Measurements from ENCODE around the gene ANK3.

ANK3 gene

DNA sequence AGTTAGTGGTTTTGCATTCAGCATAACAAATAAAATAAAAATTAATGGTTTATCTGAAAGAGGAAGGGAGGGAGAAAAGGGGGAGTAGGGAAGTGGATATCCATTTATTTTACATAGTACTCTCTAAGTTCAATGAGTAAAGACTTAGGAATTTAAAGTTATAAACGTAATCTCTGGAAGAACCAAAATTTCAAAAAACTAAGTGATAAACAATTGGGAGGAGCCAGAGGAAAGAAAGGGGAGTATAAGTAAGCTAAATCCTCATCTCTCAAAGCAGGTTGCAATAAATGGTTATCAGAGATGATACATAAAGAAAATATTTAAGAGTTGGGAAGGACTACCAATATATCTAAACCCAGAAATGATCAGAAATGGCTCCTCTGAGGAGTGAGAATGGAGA, 46.4 kb downstream of the ANK3 start:
- DNase-seq (ENCODE audit: low read depth, low spot score), result no peak

DNA sequence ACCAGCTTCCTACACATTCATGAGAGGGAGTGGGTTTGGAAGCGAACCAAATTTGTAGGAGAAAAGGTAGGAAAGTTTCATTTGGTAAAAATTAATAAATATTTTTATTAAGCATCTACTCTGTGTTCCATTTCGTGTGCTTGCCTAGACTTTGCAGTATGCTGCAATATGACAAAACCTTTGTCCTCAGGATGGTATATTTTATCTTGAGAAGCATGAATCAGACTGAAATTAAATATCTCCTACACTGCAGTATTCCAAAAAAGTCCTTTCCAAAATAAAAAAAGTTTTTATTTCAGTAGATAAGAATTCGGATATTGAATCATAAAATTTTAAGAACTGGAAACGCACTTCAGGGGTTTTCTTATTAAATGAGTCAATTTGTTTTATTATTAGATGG, 47.7 kb downstream of the ANK3 start:
- no peak for DNase-seq (ENCODE audit: low read depth, low spot score)

DNA sequence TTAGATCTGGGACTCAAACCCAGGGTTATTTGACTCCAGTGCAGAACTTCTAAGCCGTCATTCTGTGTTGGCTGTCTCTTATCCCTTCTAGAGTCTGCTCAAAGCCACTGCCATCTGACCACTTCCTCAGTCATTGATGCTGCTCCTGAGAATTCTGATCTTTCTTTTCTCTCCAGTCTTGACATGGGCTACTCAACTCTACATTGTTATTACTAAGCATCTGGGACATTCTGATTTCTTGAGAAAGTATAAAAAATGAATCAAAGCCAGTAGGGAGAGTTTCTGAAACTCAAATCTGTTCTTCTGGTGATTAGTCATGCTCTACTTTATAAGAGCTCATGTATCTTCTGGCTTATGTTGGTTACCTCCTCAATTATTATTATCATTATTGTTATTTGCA, 48.7 kb downstream of the ANK3 start:
- no peak for DNase-seq (ENCODE audit: low read depth, low spot score)

DNA sequence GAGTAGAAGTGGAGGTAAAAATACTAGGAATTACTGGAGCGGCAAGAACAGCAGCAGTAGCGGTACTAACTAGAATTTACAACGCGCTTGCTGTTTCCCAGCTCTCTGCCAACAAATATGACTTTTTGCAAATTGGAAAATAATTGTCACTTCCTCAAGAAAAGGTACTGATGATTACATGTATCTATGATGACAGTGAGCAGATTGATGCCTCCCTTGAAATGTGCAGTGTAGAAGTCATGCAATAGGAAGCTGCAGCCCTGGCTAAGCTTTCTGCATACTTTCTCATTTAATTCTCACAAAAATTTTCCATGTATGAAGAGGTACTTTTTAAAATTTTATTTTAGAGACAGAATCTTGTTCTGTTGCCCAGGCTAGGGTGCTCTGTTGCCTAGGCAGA, 49.9 kb downstream of the ANK3 start:
- DNase-seq (ENCODE audit: low read depth, low spot score), result no peak

DNA sequence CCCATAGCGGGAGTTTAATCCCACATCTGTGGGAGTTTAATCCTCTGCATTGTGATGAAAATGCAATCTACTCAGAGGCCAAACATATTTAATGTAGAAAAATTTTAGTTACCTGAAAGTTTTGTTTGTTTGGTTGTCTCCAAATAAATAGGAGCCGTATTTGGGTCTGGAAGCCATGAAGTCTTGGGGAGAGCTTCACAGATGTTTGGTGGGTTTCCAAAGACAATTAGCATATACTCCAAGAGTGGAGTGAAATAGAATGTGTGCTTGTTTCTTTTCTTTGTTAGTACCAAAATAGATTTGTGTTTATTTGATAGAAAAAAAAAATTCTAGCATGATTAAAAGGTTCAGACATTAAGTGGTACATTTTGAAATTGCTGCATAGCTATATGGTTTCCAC, 50.9 kb downstream of the ANK3 start:
- DNase-seq (ENCODE audit: low read depth, low spot score), result no peak

DNA sequence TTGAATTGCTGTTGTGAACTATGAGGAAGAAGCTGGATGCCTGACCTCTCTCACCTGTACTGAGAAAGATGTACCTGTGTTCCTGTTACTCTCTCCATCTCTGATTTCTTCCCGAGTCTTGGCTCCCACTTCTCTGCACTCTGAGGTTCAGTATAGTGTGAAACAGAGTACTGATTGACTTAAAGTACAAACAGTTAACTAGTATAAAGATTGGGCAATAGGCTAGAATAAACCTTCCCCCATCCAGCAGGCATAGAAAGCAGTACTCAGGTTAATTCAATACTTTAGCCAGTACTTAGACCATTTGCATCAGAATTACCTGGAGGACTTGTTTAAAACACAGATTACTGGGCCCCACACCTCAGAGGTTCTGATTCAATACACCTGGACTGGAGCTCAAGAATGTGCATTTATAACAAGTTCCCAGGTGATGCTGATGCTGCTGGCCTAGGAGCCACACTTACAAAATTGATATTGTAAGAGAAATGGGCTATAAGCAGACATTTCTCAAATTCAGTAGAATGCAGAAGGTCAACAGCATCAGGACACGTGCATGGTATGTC, 51.6 kb downstream of the ANK3 start:
- no peak for DNase-seq (ENCODE audit: low read depth, low spot score)

DNA sequence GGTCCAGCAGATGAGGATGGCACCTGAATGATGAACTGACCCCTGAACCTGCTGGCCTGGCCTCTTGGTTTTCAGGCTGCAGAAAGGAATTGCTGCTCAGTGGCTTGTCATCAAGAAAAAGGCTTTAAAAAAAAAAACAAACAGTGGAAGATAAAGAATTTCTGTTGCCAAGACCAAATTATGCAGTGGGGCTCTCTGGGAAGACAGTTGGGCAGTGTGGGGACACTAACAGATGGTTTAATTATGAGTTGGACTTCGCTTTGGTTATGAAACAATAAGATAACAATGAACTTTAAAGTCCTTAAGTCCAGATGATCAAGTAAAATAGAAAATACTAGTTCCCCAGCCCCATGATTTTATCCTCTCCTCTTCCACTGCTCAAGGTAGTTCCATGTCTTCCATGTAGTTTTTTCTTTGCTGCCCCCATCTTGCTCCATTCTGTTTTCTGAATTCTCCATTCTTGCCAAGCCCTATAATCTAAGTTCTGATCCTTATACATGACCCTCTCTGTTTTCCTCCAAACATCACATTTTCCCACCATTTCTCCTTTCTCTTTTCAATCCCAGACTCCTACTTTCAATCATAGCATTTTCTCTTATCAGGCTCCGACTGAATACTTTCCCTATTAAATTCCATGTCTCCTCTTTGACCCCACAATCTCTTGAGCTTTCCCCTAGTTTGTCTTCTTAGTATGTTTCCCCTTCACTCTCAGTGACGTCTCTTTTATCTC, 52.6 kb downstream of the ANK3 start:
- DNase-seq (ENCODE audit: low read depth, low spot score), result no peak

DNA sequence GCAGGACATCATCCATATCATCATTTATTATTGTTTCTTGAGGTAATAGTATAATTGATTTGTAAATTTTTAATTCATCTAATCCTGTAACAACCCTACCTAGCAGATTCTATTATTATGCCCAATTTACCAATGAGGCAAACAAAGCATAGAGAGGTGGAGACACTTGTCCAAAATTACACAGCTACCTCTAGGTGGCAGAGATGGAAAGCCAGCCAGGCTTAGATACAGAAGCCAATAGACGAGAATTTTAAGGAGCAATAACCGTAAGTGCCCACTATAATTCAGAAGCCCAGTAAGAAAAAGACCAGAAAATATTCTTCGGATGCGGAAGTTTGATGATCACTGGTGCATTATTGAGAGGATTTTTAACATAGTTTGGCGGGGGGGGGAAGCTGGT, 54.0 kb downstream of the ANK3 start:
- no peak for DNase-seq (ENCODE audit: low read depth, low spot score)

DNA sequence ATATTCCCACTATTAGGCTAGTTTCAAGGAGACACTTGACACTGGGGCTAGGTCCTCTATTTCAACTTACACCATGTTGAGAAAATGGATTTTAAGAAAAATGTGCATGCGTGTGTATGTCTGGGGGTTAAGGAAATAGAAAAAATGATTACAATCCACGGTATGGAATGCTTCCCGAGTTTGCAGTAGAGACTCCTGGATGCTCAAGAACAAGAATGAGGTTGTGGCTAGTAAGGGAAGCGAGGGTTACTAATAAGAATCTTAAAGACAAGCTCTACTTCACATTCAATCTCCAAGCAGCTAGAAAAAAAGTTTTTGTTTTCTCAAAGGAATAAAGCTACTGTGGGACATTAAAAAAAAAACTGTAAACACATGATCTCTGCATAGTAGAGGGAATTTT, 54.7 kb downstream of the ANK3 start:
- DNase-seq (ENCODE audit: low read depth, low spot score), result no peak

DNA sequence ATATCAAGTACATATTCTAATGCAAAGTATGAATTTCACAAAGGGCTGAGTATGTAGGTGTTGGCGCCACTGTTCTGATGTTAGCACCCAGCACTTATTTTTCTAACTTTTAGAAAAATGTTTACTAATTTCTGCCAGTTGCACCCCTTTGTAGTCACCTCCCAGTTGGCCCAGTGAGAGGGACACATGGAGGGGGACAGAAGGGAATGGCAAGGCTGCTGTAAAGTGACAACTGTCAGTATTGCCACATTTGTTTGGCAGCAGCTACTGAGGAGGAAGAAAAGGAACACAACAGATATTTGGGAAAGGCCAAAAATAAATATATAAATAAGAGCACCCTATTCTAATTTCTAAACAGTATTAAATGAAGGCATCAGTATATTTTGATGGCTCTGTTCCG, 57.3 kb downstream of the ANK3 start:
- DNase-seq (ENCODE audit: low read depth, low spot score), result no peak

DNA sequence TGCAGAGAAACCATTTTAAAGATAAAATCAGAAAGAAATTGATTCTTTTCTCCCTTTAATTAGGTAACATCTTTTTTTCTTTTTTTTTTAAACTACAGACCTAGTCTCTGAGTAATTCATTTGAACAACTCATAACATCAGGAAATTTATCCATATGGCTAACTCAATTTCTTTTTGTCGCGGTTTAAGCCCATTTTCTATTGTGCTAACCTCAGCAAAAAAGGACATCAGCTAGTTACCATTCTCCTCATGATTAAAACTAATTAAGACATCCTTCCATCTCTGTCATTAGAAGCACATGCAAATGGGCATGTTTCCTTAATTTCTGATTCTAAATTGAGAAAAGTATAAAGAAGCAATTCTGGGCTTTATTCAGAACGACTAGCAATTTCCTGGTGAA, 57.8 kb downstream of the ANK3 start:
- DNase-seq (ENCODE audit: low read depth, low spot score), result no peak

DNA sequence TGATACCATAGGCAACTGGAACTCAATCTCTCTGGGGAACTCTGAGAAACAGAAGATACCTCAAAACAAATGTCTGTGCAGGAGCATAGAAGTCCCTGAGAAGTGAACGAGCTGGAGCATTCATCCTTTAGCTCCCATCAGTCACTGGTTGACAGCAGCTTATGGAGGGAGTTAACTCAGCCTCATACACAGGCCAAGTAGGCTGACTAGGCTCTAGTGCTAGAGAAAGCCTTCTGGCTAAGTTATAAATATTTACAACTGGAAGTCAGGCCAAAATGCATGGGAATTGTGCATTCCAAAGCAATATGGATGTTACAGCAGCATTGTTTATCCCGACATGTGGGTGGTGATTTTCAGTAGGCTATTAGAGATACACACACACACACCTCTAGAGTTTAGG, 66.5 kb downstream of the ANK3 start:
- DNase-seq (ENCODE audit: low read depth, low spot score), result no peak

DNA sequence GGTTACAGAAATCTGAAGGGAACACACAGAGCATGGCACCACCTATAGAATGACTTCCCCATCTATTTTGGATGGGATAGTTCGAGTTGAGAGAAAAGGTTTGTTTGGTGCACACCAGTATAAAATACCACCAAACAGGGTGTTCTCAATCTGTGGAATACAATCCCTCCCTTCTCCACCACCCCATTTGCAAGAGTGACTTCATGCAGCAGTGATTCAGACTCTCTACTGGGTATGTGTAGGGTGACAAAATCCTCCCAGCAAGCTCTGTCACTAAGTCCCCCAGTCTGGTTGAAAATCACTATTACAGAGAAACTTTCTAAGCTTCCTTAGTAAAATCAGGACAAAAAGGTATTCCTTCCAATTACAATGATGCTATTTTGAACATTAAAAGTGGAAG, 69.0 kb downstream of the ANK3 start:
- no peak for DNase-seq (ENCODE audit: low read depth, low spot score)

DNA sequence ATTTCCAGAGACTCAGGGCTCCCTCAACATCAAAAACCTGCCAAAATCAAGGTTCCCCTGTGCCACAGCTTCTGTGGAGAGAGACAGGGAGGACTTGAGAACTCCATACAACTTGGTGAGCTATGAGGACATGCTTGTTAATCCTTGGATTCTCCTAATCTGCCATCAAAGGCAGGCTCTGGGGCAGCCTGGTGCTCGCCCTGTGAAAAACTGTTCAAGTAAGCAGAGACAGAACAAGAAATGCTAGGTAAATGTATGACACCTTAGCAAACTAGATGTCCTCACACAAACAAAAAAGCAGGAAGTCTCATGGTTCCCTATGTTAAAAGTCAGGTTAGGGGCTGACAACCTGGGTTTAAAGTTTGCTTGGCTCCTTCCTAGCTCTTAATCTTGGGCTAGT, 73.6 kb downstream of the ANK3 start:
- DNase-seq (ENCODE audit: low read depth, low spot score), result no peak

DNA sequence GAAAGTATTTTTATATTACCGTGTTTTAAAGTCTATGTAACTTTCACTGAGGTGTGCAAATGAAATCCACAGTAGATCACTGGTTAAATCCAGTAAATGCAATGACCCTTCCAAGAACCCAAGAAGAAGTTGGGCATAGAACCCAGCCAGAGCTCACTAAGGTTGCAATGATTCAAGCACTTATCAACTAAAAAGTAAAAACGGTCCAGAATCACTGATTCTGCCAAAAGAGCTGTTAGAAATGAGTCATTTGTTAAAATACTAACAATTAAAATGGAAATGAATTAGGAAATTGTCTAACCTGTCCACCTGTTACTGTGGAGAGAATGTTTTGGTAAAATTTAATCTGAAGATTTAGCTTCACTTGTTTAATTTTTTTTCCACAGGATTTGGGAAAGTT, 74.4 kb downstream of the ANK3 start:
- DNase-seq (ENCODE audit: low read depth, low spot score), result no peak

DNA sequence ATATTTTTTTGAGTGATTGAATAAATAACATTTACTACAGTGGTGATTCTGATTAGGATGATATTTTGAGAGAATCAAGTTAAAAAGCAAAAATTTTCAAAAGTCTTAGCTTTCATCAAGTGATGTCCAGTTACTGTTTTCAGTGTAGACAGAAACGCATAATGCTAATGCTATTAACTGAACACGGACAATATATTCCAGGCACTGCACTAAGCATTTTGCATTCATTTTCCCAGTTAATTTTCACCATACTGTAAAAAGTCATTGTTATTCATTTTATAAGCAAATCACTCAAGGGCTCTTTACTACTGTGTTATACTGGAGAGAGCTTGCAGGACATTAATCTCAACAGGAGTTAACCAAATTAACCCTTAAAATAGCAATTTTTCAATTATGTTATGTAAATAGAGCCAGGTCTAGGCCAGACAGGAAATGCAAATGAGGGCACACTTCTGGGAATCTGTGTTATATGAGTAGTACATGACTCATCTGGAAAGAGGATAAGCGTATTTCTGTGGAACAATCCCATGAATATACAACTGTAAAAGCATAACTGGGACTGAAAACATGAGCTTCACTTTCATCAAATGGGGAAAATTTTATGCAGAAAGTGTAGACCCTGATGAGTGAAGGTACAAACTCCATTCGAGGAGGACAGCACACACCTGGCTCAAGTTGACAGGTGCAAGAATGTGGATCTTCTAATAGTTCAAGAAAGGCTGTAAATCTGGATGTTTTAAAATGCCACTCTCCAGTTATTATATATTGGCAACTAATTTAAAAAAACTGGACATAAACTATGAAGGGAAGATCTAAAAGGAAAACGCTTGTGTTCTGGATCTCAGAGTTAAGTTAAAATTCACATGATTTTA, 75.4 kb downstream of the ANK3 start:
- DNase-seq (ENCODE audit: low read depth, low spot score), result no peak

DNA sequence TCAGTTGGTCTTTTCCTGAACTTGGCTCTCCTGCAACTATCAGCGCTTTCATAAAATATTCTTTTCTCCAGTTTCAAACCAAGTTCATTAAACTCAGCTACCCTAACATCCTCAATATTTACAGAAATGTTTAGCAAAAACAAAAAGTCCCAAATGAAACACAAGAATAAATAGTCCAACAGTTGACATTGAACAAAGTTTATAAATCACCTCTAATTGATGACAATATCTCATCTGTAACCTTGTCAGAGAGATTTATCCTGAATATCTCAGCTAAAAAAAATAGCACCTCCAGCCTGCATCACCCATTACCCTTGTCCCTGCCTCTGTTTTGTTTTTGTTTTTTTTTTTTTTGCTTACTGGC, 76.1 kb downstream of the ANK3 start:
- DNase-seq (ENCODE audit: low read depth, low spot score), result no peak

DNA sequence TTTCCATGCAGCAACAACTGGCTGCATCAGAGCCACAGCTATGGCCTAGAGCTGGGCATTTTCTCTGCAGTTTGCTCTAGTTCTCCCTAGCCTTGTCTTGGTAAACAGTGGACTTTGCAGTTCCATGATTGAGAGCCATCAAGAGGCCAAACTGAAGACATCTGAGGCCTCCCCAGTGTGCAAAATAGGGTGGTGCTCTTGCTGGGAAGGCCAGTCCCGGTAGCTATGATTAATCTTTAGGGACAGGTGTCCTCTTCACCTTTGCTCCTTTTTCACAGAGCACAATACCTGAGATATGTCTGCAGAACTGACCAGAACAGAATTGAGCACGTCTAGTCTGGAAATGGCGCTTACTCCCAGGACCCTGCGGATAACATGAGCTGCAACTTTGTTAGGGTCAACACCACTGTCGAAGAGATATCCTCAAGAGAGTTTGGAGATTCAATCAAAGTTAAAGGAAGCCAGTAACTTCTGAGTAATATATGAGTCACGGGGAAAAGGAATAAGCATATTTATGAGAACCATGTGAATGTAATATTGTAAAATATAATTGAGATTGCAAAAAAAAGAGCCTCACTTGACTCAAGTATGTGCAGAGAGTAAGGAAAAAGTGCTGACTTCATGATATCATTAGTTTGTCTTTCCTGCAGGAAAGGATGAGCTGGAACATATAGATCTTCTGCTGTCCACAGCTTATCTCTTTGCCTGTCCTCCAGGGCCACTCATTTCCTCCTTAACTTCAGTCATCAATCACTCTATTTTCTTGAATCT, 76.7 kb downstream of the ANK3 start:
- no peak for DNase-seq (ENCODE audit: low read depth, low spot score)

DNA sequence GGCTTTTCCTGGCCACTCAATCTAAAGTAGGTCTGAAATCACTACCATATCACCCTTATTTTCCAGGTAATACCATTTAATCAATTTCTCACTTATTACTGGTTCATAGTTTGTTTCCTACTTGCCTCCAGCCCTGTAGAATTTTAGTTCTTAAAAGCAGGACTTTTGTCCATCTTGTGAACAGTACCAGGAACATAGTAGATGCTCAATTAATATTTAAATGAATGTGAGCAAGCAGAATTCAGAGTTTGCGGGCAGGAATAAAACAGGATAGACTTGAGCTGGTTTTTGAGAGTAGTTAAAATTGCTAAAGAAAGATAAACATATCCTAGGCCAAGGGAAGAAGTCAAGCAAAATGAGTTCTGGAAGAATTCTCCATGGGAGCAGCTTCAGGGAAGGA, 77.9 kb downstream of the ANK3 start:
- DNase-seq (ENCODE audit: low read depth, low spot score), result no peak

DNA sequence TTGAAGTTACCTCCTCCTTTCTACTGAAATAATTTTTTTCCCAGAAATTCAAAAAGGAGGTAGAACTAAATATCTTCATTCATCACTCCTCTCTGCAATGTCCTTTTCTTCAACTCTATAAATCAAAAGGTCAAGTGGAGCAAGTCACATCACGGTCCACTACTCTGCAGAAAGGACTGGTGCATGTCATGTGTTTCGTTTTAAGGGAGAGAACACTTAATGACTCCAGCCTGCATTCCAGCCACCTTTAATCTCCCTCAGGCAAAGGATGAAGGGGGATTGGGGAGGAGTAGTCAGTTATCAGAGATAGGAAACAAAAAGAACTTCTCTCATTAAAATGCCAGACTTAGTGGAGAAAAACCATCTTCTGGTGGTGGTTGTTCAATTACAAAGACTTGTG, 78.9 kb downstream of the ANK3 start:
- no peak for DNase-seq (ENCODE audit: low read depth, low spot score)

DNA sequence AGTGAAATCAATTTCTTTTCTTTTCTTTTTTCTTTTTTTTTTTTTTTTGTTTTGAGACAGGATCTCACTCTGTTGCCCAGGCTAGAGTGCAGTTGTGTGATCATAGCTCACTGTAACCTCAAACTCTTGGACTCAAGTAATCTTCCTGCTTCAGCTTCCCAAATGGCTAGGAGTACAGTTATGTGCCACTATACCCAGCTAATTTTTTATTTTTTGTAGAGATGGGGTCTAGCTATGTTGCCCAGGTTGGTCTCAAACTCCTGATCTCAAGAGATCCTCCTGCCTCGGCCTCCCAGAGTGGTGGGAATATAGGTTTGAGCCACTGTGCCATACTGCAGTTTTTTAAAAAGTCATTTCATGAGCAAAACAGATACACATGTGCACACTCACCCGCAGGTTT, 79.8 kb downstream of the ANK3 start:
- DNase-seq (ENCODE audit: low read depth, low spot score), result no peak

DNA sequence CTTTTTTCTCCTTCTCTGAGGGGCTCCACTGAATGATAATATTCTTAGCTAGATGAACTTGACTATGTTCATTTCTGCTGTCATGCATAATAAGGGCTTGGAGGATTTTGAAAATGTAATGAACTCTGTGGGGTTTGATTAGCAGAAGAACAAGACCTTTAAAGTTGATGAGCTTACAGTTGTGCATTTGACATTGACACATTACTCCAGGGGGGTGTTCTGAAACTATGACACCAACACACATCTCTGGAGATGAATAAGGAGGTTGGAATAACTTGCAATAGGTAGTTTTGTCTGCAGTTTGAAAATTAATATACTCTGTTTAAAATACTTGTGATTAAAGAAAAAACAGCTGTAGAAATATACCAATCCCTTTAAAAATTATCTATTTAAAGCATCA, 80.3 kb downstream of the ANK3 start:
- DNase-seq (ENCODE audit: low read depth, low spot score), result no peak
